Stimulated activated CD8-positive, alpha-beta memory T cell treated with anti-CD3 and anti-CD28 coated beads, Interleukin-7, amount 100 ng/mL, for 1 hour (primary cell): Measurements from ENCODE around the gene SERPINA10.
"Not testable (repeated sequence)": the region's sequence is repeated elsewhere in the genome, so short reads cannot be mapped to it uniquely, and the experiment has no call there.

Experiments used
- DNase-seq, 2 donors: peaks; one replicate each; pipeline ENCODE4 v3.0.0-alpha.2; 2020; ENCODE audit warnings: low read depth in 2 of 2

SERPINA10 gene

GRCh38 chr14:94313991-94314655 is 21.1 kb upstream of the SERPINA10 start:
- no peak for DNase-seq

- DNase-seq = no peak
Measured at GRCh38 chr14:94312481-94313246, 19.6 kb upstream of the SERPINA10 start.

GRCh38 chr14:94310248-94310647 is 17.2 kb upstream of the SERPINA10 start:
- no peak for DNase-seq

- DNase-seq = no peak
Measured at GRCh38 chr14:94309721-94310120, 16.7 kb upstream of the SERPINA10 start.

- DNase-seq = no peak
Measured at GRCh38 chr14:94307410-94307992, 14.4 kb upstream of the SERPINA10 start.

- DNase-seq = no peak
Measured at GRCh38 chr14:94306047-94306978, 13.2 kb upstream of the SERPINA10 start.

GRCh38 chr14:94305620-94306019 is 12.6 kb upstream of the SERPINA10 start:
- DNase-seq = no peak

- no peak for DNase-seq
Measured at GRCh38 chr14:94304243-94304642, 11.2 kb upstream of the SERPINA10 start.

GRCh38 chr14:94303111-94303510 is 10.0 kb upstream of the SERPINA10 start:
- no peak for DNase-seq

- no peak for DNase-seq
Measured at GRCh38 chr14:94298130-94298529, 5.1 kb upstream of the SERPINA10 start.

GRCh38 chr14:94296181-94296545 is 3.1 kb upstream of the SERPINA10 start:
- not testable (repeated sequence) for DNase-seq

GRCh38 chr14:94295360-94296180 is 2.5 kb upstream of the SERPINA10 start:
- DNase-seq = no peak

- DNase-seq = no peak
Measured at GRCh38 chr14:94293578-94293924, 483 bp upstream of the SERPINA10 start.

- no peak for DNase-seq
Measured at GRCh38 chr14:94292526-94292871, 569 bp downstream of the SERPINA10 start.

- DNase-seq = no peak
Measured at GRCh38 chr14:94291906-94292525, 1.1 kb downstream of the SERPINA10 start.

- no peak for DNase-seq
Measured at GRCh38 chr14:94291159-94291905, 1.7 kb downstream of the SERPINA10 start.

- no peak for DNase-seq
Measured at GRCh38 chr14:94290197-94290596, 2.9 kb downstream of the SERPINA10 start.

GRCh38 chr14:94288610-94289465 is 4.2 kb downstream of the SERPINA10 start:
- DNase-seq = no peak

GRCh38 chr14:94285158-94285557 is 7.9 kb downstream of the SERPINA10 start:
- no peak for DNase-seq
